Motor neuron (in vitro differentiated cells): Measurements from ENCODE around the gene GP1BB. TPM values are rescaled to one million over a fixed set of nuclear protein-coding genes. Genes with fewer than 3 reads are reported as not detected.

Experiments used
- ATAC-seq, 8 experiments: fragments of 200-7000 bp; cut with Tn5 transposase; replicated peaks in 6 of 8; 2 replicates each; pipeline ENCODE4 v1.8.0; 2021; ENCODE audit warnings: mild to moderate bottlenecking in 8 of 8, moderate library complexity in 8 of 8
- H3K27ac ChIP-seq, 2 donors: fragments of 250-450 bp; sonication (Bioruptor Pico); 2 replicates each; pipeline ENCODE4 v1.9.0; 2021; ENCODE audit warnings: antibody characterized with exemption in 2 of 2, mild to moderate bottlenecking in 2 of 2, moderate library complexity in 1 of 2
- H3K4me1 ChIP-seq, 2 donors: fragments of 250-450 bp; sonication (Bioruptor Pico); replicated peaks in 1 of 2; 2 replicates each; pipeline ENCODE4 v1.6.1; 2021; ENCODE audit warnings: antibody characterized with exemption in 2 of 2, mild to moderate bottlenecking in 2 of 2, moderate library complexity in 1 of 2
- H3K4me3 ChIP-seq, 5 donors: fragments of 250-450 bp; sonication (Bioruptor Pico); 2 replicates each; pipeline ENCODE4 v1.9.0; 2021; ENCODE audit warnings: antibody characterized with exemption in 5 of 5, mild to moderate bottlenecking in 5 of 5, moderate library complexity in 4 of 5
- WGBS, 10 experiments: fragments of 450-650 bp; shearing (Covaris generic); methylation state at CpG; one replicate each; pipeline ENCODE4 v1.0.0; 2022; 5-methylcytosine and 5-hydroxymethylcytosine counted together
- in situ Hi-C, 9 experiments: fragments of 400-800 bp; cut with MboI; loops; one replicate each; pipeline ENCODE4 v1.15.0; 2021; ENCODE audit warnings: low sequenced_read_pairs in 9 of 9, low pct_unique_long_range_greater_than_20kb in 2 of 9; ENCODE audit not compliant: unreplicated experiment in 9 of 9
- total RNA-seq, 8 experiments: library from RNA; unstranded; fragments of 300-600 nt; gene quantifications; 2 replicates each; pipeline versions ENCODE4 v1.2.3 to v1.2.4, GENCODE V29; 2022

GP1BB gene
- total RNA-seq, 8 experiments from 2014 or later = 2.0 to 7.4 (median 3.5) TPM; not detected in 1

GRCh38 chr22:19700790-19701419 lies 22.4 kb upstream of the GP1BB start:
- in situ Hi-C loops = loop anchor here in 1 of 9 experiments (25.0 kb wide), 1 partner anchor 211 kb away; no protein-coding TSS in a partner anchor
- Histone ChIP-seq H3K27ac (no peak overlapping the region), H3K4me3 (no peak overlapping the region), H3K4me1 (peaks cover 0 to 5% of the 10 kb centered on the region in 2 donors)
- whole genome bisulfite sequencing, 10 experiments = 50 to 93% (median 75%) methylated on average over 1 to 6 of the region's 6 CpGs
- no peak for ATAC-seq

GRCh38 chr22:19701420-19702145 lies 21.8 kb upstream of the GP1BB start:
- peaks cover 0 to 5% of the 10 kb centered on the region in 2 donors for H3K4me1 ChIP-seq
- no peak overlapping the region for H3K27ac ChIP-seq
- in situ Hi-C loops = loop anchor here in 1 of 9 experiments (25.0 kb wide), 1 partner anchor 211 kb away; no protein-coding TSS in a partner anchor
- 54 to 95% (median 78%) methylated on average over 1 to 6 of the region's 10 CpGs; no CpG with 5 or more reads in 2 of the 10 experiments for WGBS, 10 experiments
- ATAC-seq = no peak
- no peak overlapping the region for H3K4me3 ChIP-seq

- 25% methylated on average over 2 of the region's 9 CpGs; no CpG with 5 or more reads in 9 of the 10 experiments for WGBS, 10 experiments
- Histone ChIP-seq H3K27ac (no peak overlapping the region), H3K4me3 (no peak overlapping the region), H3K4me1 (peaks cover 0 to 5% of the 10 kb centered on the region in 2 donors)
- in situ Hi-C loops = loop anchor here in 1 of 9 experiments (25.0 kb wide), 1 partner anchor 208 kb away; no protein-coding TSS in a partner anchor
- no peak for ATAC-seq
Measured at GRCh38 chr22:19703869-19704268, 19.5 kb upstream of the GP1BB start.

GRCh38 chr22:19704355-19705015 lies 18.9 kb upstream of the GP1BB start:
- Histone ChIP-seq H3K4me1 (peaks cover 3 to 5% of the 10 kb centered on the region in 2 donors), H3K27ac (no peak overlapping the region), H3K4me3 (no peak overlapping the region)
- no peak for ATAC-seq
- in situ Hi-C loops = loop anchor here in 1 of 9 experiments (25.0 kb wide), 1 partner anchor 208 kb away; no protein-coding TSS in a partner anchor
- WGBS, 10 experiments = 8 to 93% (median 73%) methylated on average over 2 to 9 of the region's 15 CpGs; no CpG with 5 or more reads in 3 of the 10 experiments

- H3K4me1 ChIP-seq = peaks cover 3 to 5% of the 10 kb centered on the region in 2 donors
- no peak overlapping the region for H3K4me3 ChIP-seq
- peak overlapping the region in 1 of 2 donors; percentile 23 for H3K27ac ChIP-seq
- peak in 3 of 8 experiments; percentile 12 to 22 (median 20) for ATAC-seq
- WGBS, 10 experiments = 10 to 80% (median 17%) methylated on average over 1 to 4 of the region's 14 CpGs; no CpG with 5 or more reads in 5 of the 10 experiments
- in situ Hi-C loops = loop anchor here in 1 of 9 experiments (25.0 kb wide), 1 partner anchor 207 kb away; no protein-coding TSS in a partner anchor
Measured at GRCh38 chr22:19705181-19705934, 18.0 kb upstream of the GP1BB start.

GRCh38 chr22:19706661-19707151 lies 16.6 kb upstream of the GP1BB start:
- ATAC-seq = no peak
- Histone ChIP-seq H3K4me3 (no peak overlapping the region), H3K4me1 (peaks cover 3 to 5% of the 10 kb centered on the region in 2 donors), H3K27ac (no peak overlapping the region)
- 20 to 100% (median 81%) methylated on average over 1 to 5 of the region's 7 CpGs for WGBS, 10 experiments
- in situ Hi-C loops = loop anchor here in 1 of 9 experiments (25.0 kb wide), 1 partner anchor 206 kb away; no protein-coding TSS in a partner anchor

GRCh38 chr22:19707347-19708290 lies 15.7 kb upstream of the GP1BB start:
- no peak overlapping the region for H3K4me3 ChIP-seq
- 17 to 100% (median 90%) methylated on average over 1 to 4 of the region's 24 CpGs; no CpG with 5 or more reads in 5 of the 10 experiments for WGBS, 10 experiments
- ATAC-seq = no peak
- in situ Hi-C loops = loop anchor here in 1 of 9 experiments (25.0 kb wide), 1 partner anchor 205 kb away; no protein-coding TSS in a partner anchor
- H3K27ac ChIP-seq = peak overlapping the region in 1 of 2 donors; percentile 16
- peaks cover 3 to 5% of the 10 kb centered on the region in 2 donors for H3K4me1 ChIP-seq

- Histone ChIP-seq H3K27ac (no peak overlapping the region), H3K4me1 (peaks cover 3 to 5% of the 10 kb centered on the region in 2 donors), H3K4me3 (no peak overlapping the region)
- WGBS, 10 experiments = 33 to 81% (median 60%) methylated on average over 1 to 6 of the region's 20 CpGs; no CpG with 5 or more reads in 4 of the 10 experiments
- in situ Hi-C loops = loop anchor here in 1 of 9 experiments (25.0 kb wide), 1 partner anchor 204 kb away; no protein-coding TSS in a partner anchor
- peak in 2 of 8 experiments; percentile 3 to 39 for ATAC-seq
Measured at GRCh38 chr22:19708321-19709011, 14.9 kb upstream of the GP1BB start.

- peak in 6 of 8 experiments; percentile 18 to 61 (median 43) for ATAC-seq
- no peak overlapping the region for H3K27ac ChIP-seq
- H3K4me1 ChIP-seq = peaks cover 3 to 4% of the 10 kb centered on the region in 2 donors
- H3K4me3 ChIP-seq = no peak overlapping the region
- in situ Hi-C loops = loop anchor here in 1 of 9 experiments (25.0 kb wide), 1 partner anchor 203 kb away; no protein-coding TSS in a partner anchor
- 7 to 70% (median 60%) methylated on average over 2 to 7 of the region's 19 CpGs; no CpG with 5 or more reads in 3 of the 10 experiments for WGBS, 10 experiments
Measured at GRCh38 chr22:19709063-19709769, 14.1 kb upstream of the GP1BB start.
